ENCODE results near the gene TMEM63B.
"Not testable (repeated sequence)": the region's sequence is repeated elsewhere in the genome, so short reads cannot be mapped to it uniquely, and the experiment has no call there.

The TMEM63B gene

GRCh38 chr6:44094403-44095242 lies 32.7 kb upstream of the TMEM63B start:
- DNase-seq (ENCODE audit: low spot score): no peak

- not testable (repeated sequence) for DNase-seq (ENCODE audit: low spot score)
These were observed 32.1 kb upstream of the TMEM63B start for GRCh38 chr6:44095243-44095623.

GRCh38 chr6:44096612-44097011 lies 30.7 kb upstream of the TMEM63B start:
- peak; percentile 67 for DNase-seq (ENCODE audit: low spot score)

- DNase-seq (ENCODE audit: low spot score): no peak
These were observed 29.5 kb upstream of the TMEM63B start for GRCh38 chr6:44097782-44098317.

- no peak for DNase-seq (ENCODE audit: low spot score)
These were observed 28.2 kb upstream of the TMEM63B start for GRCh38 chr6:44099192-44099591.

GRCh38 chr6:44100088-44100550 lies 27.2 kb upstream of the TMEM63B start:
- no peak for DNase-seq (ENCODE audit: low spot score)

GRCh38 chr6:44101832-44102231 lies 25.5 kb upstream of the TMEM63B start:
- no peak for DNase-seq (ENCODE audit: low spot score)

- no peak for DNase-seq (ENCODE audit: low spot score)
These were observed 24.8 kb upstream of the TMEM63B start for GRCh38 chr6:44102527-44102926.

- DNase-seq (ENCODE audit: low spot score): no peak
These were observed 22.8 kb upstream of the TMEM63B start for GRCh38 chr6:44104481-44105021.

GRCh38 chr6:44105146-44105545 lies 22.2 kb upstream of the TMEM63B start:
- DNase-seq (ENCODE audit: low spot score): no peak

GRCh38 chr6:44105993-44106740 lies 21.2 kb upstream of the TMEM63B start:
- no peak for DNase-seq (ENCODE audit: low spot score)

GRCh38 chr6:44107017-44107416 lies 20.3 kb upstream of the TMEM63B start:
- no peak for DNase-seq (ENCODE audit: low spot score)

GRCh38 chr6:44108471-44108870 lies 18.9 kb upstream of the TMEM63B start:
- no peak for DNase-seq (ENCODE audit: low spot score)

GRCh38 chr6:44109212-44109611 lies 18.1 kb upstream of the TMEM63B start:
- DNase-seq (ENCODE audit: low spot score): no peak

- DNase-seq (ENCODE audit: low spot score): no peak
These were observed 17.2 kb upstream of the TMEM63B start for GRCh38 chr6:44110005-44110676.

GRCh38 chr6:44110966-44111365 lies 16.4 kb upstream of the TMEM63B start:
- no peak for DNase-seq (ENCODE audit: low spot score)

GRCh38 chr6:44111434-44112417 lies 15.6 kb upstream of the TMEM63B start:
- peak; percentile 39 for DNase-seq (ENCODE audit: low spot score)

GRCh38 chr6:44113414-44113813 lies 13.9 kb upstream of the TMEM63B start:
- DNase-seq (ENCODE audit: low spot score): no peak

- DNase-seq (ENCODE audit: low spot score): no peak
These were observed 11.5 kb upstream of the TMEM63B start for GRCh38 chr6:44115866-44116265.

GRCh38 chr6:44116641-44117382 lies 10.5 kb upstream of the TMEM63B start:
- DNase-seq (ENCODE audit: low spot score): no peak
